SH-SY5Y (cell line): ENCODE data around the gene CFAP161.

Experiments
- GATA2 ChIP-seq: IDR thresholded peaks from 2 replicates; pipeline ENCODE4 v1.6.1; 2011; ENCODE audit warnings: mild to moderate bottlenecking, low read depth, low read length
- GATA3 ChIP-seq: IDR thresholded peaks from 2 replicates; pipeline ENCODE4 v1.6.1; 2011; ENCODE audit warnings: low read depth, mild to moderate bottlenecking, low read length, moderate library complexity

DNA sequence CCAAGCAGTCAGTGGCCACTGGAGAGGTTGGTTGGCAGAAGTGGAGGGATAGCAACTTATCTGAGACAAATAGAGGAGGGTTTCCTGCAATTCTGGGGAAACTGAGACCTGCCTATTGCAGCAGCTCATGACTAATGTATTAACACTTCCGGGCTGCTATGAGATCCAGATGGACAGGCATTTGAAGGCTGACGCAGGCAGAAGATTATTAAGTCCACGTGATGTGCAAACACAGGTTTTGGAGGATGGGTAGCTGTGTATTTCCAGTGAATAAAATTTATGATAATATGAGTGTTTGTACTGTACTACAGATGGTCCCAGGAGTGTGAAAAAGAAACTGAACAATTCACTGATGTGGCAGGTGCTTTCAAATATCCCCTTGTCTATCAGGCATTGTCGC lies 28.5 kb upstream of the CFAP161 start:
- TF ChIP-seq GATA2 = no peak
- no peak for TF ChIP-seq GATA3
